Mesothelial cell of epicardium (in vitro differentiated cells): ENCODE results near the gene CYB561. TPM values are rescaled to one million over a fixed set of nuclear protein-coding genes. Genes with fewer than 3 reads are reported as not detected.
"Not testable (repeated sequence)": the region's sequence is repeated elsewhere in the genome, so short reads cannot be mapped to it uniquely, and the experiment has no call there.

Source experiments
- DNase-seq, 2 experiments: peaks; one replicate each; pipeline ENCODE4 v3.0.0; 2021; ENCODE audit warnings: low spot score in 2 of 2; ENCODE audit not compliant: unreplicated experiment in 2 of 2
- H3K27ac Mint-ChIP-seq: 2 replicates; pipeline ENCODE4 v1.8.0; 2021; ENCODE audit warnings: mixed read lengths
- H3K27me3 Mint-ChIP-seq: 2 replicates; pipeline ENCODE4 v1.8.0; 2021; ENCODE audit warnings: low read depth, mixed read lengths
- H3K36me3 Mint-ChIP-seq: 2 replicates; pipeline ENCODE4 v1.8.0; 2021; ENCODE audit warnings: mixed read lengths
- H3K4me1 Mint-ChIP-seq: 2 replicates; pipeline ENCODE4 v1.8.0; 2021; ENCODE audit warnings: mixed read lengths
- H3K4me3 Mint-ChIP-seq: 2 replicates; pipeline ENCODE4 v1.8.0; 2021; ENCODE audit warnings: mild to moderate bottlenecking, moderate library complexity, mixed read lengths
- H3K9me3 Mint-ChIP-seq: 2 replicates; pipeline ENCODE4 v1.8.0; 2021; ENCODE audit warnings: mixed read lengths
- total RNA-seq: library from RNA; stranded (reverse); gene quantifications from 3 replicates; pipeline ENCODE4 v1.2.1, GENCODE V29; 2021
- TF ChIP-seq, protein P1 (sequence below): fragments of 200-600 bp; sonication (generic); IDR thresholded peaks from one replicate; pipeline ENCODE4 v1.5.0; 2021; ENCODE audit warnings: antibody characterized with exemption; ENCODE audit not compliant: unreplicated experiment

Gene CYB561
- total RNA-seq, 1 donor from 2014 or later, result 21.5 TPM

DNA sequence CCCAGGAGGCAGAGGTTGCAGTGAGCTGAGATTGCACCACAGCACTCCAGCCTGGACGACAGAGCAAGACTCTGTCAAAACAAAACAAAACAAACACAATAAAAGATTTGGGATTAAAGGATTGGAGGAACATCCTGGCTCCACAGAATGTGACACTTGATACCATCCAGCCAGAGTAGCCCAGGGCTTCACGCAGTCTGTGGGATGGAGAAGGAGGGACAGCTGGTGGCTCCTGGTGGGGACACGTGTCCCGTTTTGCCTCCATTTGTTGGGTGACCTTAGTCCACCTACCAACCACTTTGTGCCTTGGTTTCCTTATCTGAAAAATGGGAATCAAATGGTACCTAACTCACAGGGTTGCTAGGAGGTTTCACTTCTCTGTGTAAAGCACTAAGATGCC, 12.4 kb upstream of the CYB561 start:
- Mint-ChIP-seq H3K4me3 (no peak overlapping the region), H3K9me3 (no peaks in the 10 kb centered on the region), H3K27me3 (peaks cover 2% of the 10 kb centered on the region), H3K27ac (no peak overlapping the region), H3K4me1 (peaks cover 4% of the 10 kb centered on the region), H3K36me3 (no peaks in the 10 kb centered on the region)
- TF ChIP-seq, protein P1, sequence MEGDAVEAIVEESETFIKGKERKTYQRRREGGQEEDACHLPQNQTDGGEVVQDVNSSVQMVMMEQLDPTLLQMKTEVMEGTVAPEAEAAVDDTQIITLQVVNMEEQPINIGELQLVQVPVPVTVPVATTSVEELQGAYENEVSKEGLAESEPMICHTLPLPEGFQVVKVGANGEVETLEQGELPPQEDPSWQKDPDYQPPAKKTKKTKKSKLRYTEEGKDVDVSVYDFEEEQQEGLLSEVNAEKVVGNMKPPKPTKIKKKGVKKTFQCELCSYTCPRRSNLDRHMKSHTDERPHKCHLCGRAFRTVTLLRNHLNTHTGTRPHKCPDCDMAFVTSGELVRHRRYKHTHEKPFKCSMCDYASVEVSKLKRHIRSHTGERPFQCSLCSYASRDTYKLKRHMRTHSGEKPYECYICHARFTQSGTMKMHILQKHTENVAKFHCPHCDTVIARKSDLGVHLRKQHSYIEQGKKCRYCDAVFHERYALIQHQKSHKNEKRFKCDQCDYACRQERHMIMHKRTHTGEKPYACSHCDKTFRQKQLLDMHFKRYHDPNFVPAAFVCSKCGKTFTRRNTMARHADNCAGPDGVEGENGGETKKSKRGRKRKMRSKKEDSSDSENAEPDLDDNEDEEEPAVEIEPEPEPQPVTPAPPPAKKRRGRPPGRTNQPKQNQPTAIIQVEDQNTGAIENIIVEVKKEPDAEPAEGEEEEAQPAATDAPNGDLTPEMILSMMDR, result no peak
- no peak for DNase-seq

DNA sequence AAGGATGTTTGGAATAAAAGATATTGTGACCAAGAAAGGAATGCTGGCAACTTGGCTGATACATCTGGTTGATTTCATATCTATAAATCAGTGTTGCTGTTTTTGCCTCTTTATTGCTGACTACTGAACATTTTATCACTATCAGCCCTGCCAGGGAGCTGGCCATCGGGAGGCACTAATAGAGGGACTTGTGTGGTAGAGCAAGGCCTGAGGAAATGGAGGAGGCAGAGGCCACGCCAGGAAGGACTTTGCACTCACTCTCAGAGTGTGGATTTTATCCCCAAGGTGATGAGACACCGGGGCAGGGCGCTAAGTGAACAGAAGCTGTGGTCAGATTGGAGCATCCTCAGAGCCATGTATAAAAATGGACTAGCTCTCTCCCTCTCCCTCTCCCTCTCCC, 9.3 kb upstream of the CYB561 start:
- H3K27ac Mint-ChIP-seq, result peak overlapping the region; percentile 9
- H3K4me3 Mint-ChIP-seq, result no peak overlapping the region
- no peaks in the 10 kb centered on the region for H3K9me3 Mint-ChIP-seq

DNA sequence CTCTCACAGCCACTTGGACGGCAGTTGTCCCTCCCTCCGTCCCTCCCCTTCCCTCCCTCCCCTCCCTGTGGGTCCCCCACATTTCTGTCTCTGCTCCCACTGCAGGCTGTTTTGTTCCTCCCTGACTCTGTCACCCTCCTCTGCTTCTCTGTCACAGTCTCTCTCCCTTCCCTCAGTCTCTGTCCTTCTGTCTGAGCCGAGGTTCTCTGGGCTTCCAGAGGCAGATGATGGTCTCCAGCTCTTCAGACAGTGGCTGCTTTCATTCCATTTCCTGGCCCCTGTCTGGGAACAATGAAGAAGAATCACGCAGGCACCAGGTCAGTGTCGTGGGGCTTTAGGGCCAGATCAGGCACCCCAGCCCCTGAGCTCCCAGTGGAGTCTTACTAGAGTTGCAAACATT, 8.8 kb upstream of the CYB561 start:
- TF ChIP-seq, protein P1, result no peak
- no peaks in the 10 kb centered on the region for H3K36me3 Mint-ChIP-seq
- H3K4me3 Mint-ChIP-seq, result no peak overlapping the region
- H3K27ac Mint-ChIP-seq, result no peak overlapping the region
- H3K4me1 Mint-ChIP-seq, result peaks cover 5% of the 10 kb centered on the region
- DNase-seq, result no peak
- H3K9me3 Mint-ChIP-seq, result no peaks in the 10 kb centered on the region
- peaks cover 4% of the 10 kb centered on the region for H3K27me3 Mint-ChIP-seq

More for the DNA sequence above, 9.3 kb upstream of the CYB561 start:
- no peak for DNase-seq
- H3K27me3 Mint-ChIP-seq, result peaks cover 2% of the 10 kb centered on the region
- peaks cover 4% of the 10 kb centered on the region for H3K4me1 Mint-ChIP-seq
- no peaks in the 10 kb centered on the region for H3K36me3 Mint-ChIP-seq
- TF ChIP-seq, protein P1, result no peak

DNA sequence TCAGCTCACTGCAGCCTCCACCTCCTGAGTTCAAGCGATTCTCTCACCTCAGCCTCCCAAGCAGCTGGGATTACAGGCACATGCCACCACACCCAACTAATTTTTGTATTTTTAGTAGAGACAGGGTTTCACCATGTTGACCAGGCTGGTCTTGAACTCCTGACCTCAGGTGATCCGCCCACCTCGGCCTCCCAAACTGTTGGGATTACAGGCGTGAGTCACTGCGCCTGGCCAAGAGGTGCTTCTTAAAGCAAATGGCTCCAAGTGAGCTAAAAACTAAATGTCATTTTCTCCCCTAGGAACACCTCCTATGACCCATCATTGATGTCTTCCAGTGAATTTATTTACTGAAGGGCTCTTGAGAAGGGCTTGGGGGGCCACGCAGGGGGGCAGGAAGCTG, 8.3 kb upstream of the CYB561 start:
- not testable (repeated sequence) for H3K36me3 Mint-ChIP-seq, H3K27me3 Mint-ChIP-seq, DNase-seq, H3K27ac Mint-ChIP-seq, H3K9me3 Mint-ChIP-seq, H3K4me1 Mint-ChIP-seq, H3K4me3 Mint-ChIP-seq

DNA sequence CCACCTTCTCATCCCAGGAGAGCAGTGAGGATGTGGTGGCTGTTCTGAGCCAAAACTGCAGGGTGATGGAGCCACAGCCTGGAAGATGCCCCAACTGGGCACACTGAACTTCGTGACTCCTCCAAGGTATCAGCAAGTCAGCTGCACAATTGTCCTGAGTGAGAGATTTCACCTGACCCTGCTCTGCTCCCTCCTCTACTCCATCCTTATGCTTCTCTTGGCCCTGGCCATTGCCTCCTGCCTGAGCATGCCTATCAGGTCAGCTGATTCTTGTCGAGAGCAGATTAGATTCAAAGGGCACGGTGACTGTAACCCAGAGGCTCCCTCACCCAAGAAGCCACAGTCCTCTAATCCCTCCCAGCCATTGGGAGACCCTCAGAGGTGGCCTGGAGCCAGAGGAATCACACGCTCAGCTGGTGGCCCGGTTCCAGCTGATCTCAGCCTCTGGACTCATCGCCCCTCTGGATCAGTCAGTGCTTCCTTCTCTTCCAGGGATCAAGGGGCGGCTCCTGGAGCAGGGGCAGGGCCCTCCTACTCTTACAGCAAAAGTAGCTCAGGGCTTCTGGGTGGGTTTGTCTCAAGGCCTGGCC, 7.0 kb upstream of the CYB561 start:
- TF ChIP-seq, protein P1, result no peak
- Mint-ChIP-seq H3K36me3 (no peaks in the 10 kb centered on the region), H3K4me1 (peaks cover 9% of the 10 kb centered on the region), H3K27ac (no peak overlapping the region), H3K9me3 (no peaks in the 10 kb centered on the region), H3K4me3 (no peak overlapping the region), H3K27me3 (peaks cover 5% of the 10 kb centered on the region)
- no peak for DNase-seq

DNA sequence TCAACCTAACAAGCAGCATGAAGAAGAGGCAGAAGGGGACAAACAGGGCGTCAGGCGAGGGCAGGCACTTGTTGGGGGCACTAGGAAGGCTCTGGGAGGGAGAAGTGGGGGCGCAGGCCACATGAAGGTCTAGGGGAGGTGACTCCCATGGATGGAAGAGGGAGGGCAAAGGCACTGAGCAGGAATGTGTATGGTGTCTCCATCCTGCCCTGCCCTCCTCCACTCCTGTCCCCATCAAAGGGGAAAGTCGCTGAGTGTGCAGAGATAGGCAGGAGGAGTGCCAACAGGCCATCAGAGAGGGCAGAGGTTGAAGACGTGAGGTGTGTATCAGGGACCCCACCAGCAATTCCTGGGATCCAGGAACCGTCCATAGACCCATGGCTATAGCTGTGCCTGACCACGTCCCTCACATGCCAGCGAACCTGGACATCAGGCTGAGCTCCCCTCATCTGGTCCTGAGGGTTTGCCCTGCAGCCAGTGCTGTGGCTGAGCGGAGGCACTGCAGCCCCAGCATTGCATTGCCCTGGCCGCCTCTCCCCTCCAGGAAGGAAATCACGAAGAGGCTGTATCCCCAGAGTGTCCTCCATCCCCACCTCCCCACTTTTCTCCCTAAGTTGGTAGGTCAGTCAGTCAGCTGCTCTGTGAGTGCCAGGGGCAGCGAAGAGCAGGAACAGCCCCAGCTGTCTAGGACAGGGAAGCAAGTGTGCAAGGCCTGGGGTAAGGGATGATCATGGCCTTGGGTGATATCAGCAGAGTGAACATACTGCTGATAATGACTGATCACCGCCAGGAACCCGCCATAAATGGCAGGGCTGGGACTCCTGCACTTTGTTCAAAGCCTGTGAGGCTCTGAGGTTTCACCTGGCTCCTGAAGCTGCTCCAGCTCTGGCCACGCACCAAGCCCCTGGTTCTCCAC, 6.2 kb upstream of the CYB561 start:
- H3K9me3 Mint-ChIP-seq, result no peaks in the 10 kb centered on the region
- no peak overlapping the region for H3K27ac Mint-ChIP-seq
- TF ChIP-seq, protein P1, result no peak
- H3K36me3 Mint-ChIP-seq, result no peaks in the 10 kb centered on the region
- H3K4me3 Mint-ChIP-seq, result no peak overlapping the region
- H3K4me1 Mint-ChIP-seq, result peaks cover 13% of the 10 kb centered on the region
- DNase-seq, result no peak
- peaks cover 5% of the 10 kb centered on the region for H3K27me3 Mint-ChIP-seq
